HepG2 (cell line): ENCODE results near the gene PXDC1. TPM values are rescaled to one million over a fixed set of nuclear protein-coding genes. Genes with fewer than 3 reads are reported as not detected.

ENCODE experiments used
- ATF7 ChIP-seq, 2 experiments: fragments of 450-650 bp in 1 of 2; sonication (generic) in 1 of 2; formaldehyde crosslinking in 1 of 2; IDR thresholded peaks; 2 replicates each; pipeline versions ENCODE4 v1.4.0 to v1.6.1; 2016 to 2020; ENCODE audit warnings: antibody characterized with exemption in 1 of 2, mild to moderate bottlenecking in 1 of 2, missing genetic modification reagents in 1 of 2
- GFI1 ChIP-seq: sonication (generic); formaldehyde crosslinking; IDR thresholded peaks from 2 replicates; pipeline ENCODE4 v1.5.0; 2020; ENCODE audit warnings: missing genetic modification reagents, mild to moderate bottlenecking, borderline replicate concordance
- NR2F6 ChIP-seq, 2 experiments: IDR thresholded peaks; 2 replicates each; pipeline ENCODE4 v1.6.1; 2016; ENCODE audit warnings: antibody characterized with exemption in 1 of 2, mild to moderate bottlenecking in 1 of 2
- PHF5A ChIP-seq: IDR thresholded peaks from one replicate; pipeline ENCODE4 v1.6.1; 2018; ENCODE audit warnings: low read depth, missing genetic modification reagents; ENCODE audit not compliant: unreplicated experiment
- RXRA ChIP-seq: sonication (generic); formaldehyde crosslinking; IDR thresholded peaks from 2 replicates; pipeline ENCODE4 v1.5.1; 2020; ENCODE audit warnings: missing genetic modification reagents
- SUZ12 ChIP-seq: fragments of 150-350 bp; IDR thresholded peaks from 2 replicates; pipeline ENCODE4 v1.6.1; 2014; ENCODE audit warnings: low read depth, low read length
- U2AF1 ChIP-seq: fragments of 200-400 bp; formaldehyde crosslinking; optimal IDR thresholded peaks from 2 replicates; pipeline ENCODE3; 2017; ENCODE audit warnings: mild to moderate bottlenecking, low read depth, low read length
- ZC3H13 ChIP-seq: sonication (generic); formaldehyde crosslinking; IDR thresholded peaks from 2 replicates; pipeline ENCODE4 v1.8.1; 2023; ENCODE audit warnings: mild to moderate bottlenecking, missing genetic modification reagents, moderate library complexity
- ZFP37 ChIP-seq: sonication (generic); formaldehyde crosslinking; IDR thresholded peaks from 2 replicates; pipeline ENCODE4 v1.4.0; 2020; ENCODE audit warnings: missing genetic modification reagents, borderline replicate concordance
- ZNF160 ChIP-seq: sonication (generic); formaldehyde crosslinking; IDR thresholded peaks from 2 replicates; pipeline ENCODE4 v1.8.0; 2022; ENCODE audit warnings: mild to moderate bottlenecking, inconsistent platforms, missing genetic modification reagents
- ZNF24 ChIP-seq: fragments of 450-650 bp; IDR thresholded peaks from 2 replicates; pipeline ENCODE4 v1.6.1; 2017; ENCODE audit warnings: antibody characterized with exemption, mild to moderate bottlenecking
- ZNF296 ChIP-seq: sonication (generic); formaldehyde crosslinking; conservative IDR thresholded peaks from 2 replicates; pipeline ENCODE4 v1.5.0; 2020; ENCODE audit warnings: mild to moderate bottlenecking, missing genetic modification reagents
- ZNF343 ChIP-seq: sonication (generic); formaldehyde crosslinking; IDR thresholded peaks from 2 replicates; pipeline ENCODE4 v1.4.0; 2020; ENCODE audit warnings: mild to moderate bottlenecking, missing genetic modification reagents
- polyA plus RNA-seq, 8 experiments: library from polyadenylated mRNA; depleted of rRNA in 3 of 8; stranded (reverse) in 7 of 8; unstranded in 1 of 8; fragments of >200 nt; fragmentation: Illumina TruSeq in 4 of 8; extraction: Trizol in 4 of 8; gene quantifications; 2 replicates each; pipeline versions ENCODE4 v1.2.1 to v1.2.3, GENCODE V29; 2011 to 2016; ENCODE audit warnings: low read depth in 4 of 8, missing spikeins in 1 of 8, mixed read lengths in 1 of 8; ENCODE audit not compliant: insufficient read depth in 1 of 8
- total RNA-seq, 5 experiments: library from RNA; depleted of rRNA; stranded (reverse); fragments of >200 nt; fragmentation: Illumina TruSeq; extraction: Trizol; gene quantifications; 2 replicates each; pipeline ENCODE4 v1.2.3, GENCODE V29; 2016; ENCODE audit warnings: low read depth in 1 of 5
- TF ChIP-seq, protein P1 (sequence below): sonication (generic); formaldehyde crosslinking; IDR thresholded peaks from 2 replicates; pipeline ENCODE4 v1.4.0; 2020; ENCODE audit warnings: missing genetic modification reagents, borderline replicate concordance
- TF ChIP-seq, protein P2 (sequence below): sonication (generic); formaldehyde crosslinking; IDR thresholded peaks from 2 replicates; pipeline ENCODE4 v1.4.0; 2020; ENCODE audit warnings: missing genetic modification reagents
- TF ChIP-seq, protein P3 (sequence below): sonication (generic); formaldehyde crosslinking; conservative IDR thresholded peaks from 2 replicates; pipeline ENCODE4 v1.4.0; 2020; ENCODE audit warnings: missing genetic modification reagents
- TF ChIP-seq, protein P4 (sequence below): IDR thresholded peaks from 2 replicates; pipeline ENCODE4 v1.6.1; 2016; ENCODE audit warnings: low read depth, missing genetic modification reagents, missing compliant biosample characterization

PXDC1 gene
- total and polyA plus RNA-seq, 2 of the 13 experiments (the other 11 are each of a cell fraction or from before 2014, with no cell fraction given), result 32.4 to 34.7 TPM

DNA sequence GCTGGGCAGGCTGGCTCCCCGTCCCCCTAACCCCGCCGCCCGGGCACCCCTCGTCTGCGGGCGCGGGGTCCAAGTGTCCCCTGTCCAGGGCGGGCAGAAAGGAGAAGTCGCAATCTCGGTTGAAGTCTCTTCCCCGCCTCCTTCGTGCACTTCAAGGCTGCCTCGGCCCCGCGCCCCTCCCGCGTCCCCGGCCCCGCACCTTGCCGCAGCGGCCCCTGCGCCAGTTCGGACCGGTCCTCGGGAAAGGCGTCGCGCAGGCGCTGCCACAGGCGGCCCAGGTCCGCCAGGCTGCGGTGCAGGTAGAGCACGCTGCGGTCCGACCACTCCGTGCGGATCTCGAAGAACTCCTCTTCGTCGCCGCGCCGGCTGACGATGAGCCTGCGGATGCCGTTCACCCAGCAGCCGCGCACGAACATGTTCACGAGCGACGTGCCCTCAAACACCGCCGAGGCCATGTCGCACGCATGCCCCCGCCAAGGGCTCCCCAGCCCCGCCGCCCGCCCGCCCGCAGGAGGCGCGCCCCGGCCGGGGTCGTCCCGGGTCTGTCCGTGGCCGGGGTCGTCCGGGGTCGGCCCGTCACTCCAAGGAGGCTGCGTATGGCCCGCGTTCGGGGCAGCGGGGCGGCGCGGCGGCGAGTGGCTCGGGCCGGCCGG, at the start of gene PXDC1 (continued):
- TF ChIP-seq, protein P1, sequence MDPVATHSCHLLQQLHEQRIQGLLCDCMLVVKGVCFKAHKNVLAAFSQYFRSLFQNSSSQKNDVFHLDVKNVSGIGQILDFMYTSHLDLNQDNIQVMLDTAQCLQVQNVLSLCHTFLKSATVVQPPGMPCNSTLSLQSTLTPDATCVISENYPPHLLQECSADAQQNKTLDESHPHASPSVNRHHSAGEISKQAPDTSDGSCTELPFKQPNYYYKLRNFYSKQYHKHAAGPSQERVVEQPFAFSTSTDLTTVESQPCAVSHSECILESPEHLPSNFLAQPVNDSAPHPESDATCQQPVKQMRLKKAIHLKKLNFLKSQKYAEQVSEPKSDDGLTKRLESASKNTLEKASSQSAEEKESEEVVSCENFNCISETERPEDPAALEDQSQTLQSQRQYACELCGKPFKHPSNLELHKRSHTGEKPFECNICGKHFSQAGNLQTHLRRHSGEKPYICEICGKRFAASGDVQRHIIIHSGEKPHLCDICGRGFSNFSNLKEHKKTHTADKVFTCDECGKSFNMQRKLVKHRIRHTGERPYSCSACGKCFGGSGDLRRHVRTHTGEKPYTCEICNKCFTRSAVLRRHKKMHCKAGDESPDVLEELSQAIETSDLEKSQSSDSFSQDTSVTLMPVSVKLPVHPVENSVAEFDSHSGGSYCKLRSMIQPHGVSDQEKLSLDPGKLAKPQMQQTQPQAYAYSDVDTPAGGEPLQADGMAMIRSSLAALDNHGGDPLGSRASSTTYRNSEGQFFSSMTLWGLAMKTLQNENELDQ, result no peak
- TF ChIP-seq U2AF1, result peak; percentile 10
- no peak for TF ChIP-seq ZC3H13 (CRISPR knock-in tag)
- 0 out of 2 replicates have a peak, but pooled peaks have one; percentile 1 for TF ChIP-seq ZNF343
- TF ChIP-seq, protein P2, sequence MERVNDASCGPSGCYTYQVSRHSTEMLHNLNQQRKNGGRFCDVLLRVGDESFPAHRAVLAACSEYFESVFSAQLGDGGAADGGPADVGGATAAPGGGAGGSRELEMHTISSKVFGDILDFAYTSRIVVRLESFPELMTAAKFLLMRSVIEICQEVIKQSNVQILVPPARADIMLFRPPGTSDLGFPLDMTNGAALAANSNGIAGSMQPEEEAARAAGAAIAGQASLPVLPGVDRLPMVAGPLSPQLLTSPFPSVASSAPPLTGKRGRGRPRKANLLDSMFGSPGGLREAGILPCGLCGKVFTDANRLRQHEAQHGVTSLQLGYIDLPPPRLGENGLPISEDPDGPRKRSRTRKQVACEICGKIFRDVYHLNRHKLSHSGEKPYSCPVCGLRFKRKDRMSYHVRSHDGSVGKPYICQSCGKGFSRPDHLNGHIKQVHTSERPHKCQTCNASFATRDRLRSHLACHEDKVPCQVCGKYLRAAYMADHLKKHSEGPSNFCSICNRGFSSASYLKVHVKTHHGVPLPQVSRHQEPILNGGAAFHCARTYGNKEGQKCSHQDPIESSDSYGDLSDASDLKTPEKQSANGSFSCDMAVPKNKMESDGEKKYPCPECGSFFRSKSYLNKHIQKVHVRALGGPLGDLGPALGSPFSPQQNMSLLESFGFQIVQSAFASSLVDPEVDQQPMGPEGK (CRISPR knock-in tag), result no peak
- TF ChIP-seq ZNF296 (CRISPR knock-in tag), result peak; percentile 79
- no peak for TF ChIP-seq SUZ12
- TF ChIP-seq, protein P3, sequence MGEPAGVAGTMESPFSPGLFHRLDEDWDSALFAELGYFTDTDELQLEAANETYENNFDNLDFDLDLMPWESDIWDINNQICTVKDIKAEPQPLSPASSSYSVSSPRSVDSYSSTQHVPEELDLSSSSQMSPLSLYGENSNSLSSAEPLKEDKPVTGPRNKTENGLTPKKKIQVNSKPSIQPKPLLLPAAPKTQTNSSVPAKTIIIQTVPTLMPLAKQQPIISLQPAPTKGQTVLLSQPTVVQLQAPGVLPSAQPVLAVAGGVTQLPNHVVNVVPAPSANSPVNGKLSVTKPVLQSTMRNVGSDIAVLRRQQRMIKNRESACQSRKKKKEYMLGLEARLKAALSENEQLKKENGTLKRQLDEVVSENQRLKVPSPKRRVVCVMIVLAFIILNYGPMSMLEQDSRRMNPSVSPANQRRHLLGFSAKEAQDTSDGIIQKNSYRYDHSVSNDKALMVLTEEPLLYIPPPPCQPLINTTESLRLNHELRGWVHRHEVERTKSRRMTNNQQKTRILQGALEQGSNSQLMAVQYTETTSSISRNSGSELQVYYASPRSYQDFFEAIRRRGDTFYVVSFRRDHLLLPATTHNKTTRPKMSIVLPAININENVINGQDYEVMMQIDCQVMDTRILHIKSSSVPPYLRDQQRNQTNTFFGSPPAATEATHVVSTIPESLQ (CRISPR knock-in tag), result no peak
- TF ChIP-seq ZNF160 (CRISPR knock-in tag), result peak; percentile 82; the same call in 1 of the 2 replicates
- no peak for TF ChIP-seq PHF5A (CRISPR knock-in tag)
- TF ChIP-seq RXRA (CRISPR knock-in tag), result no peak
- 0 out of 2 replicates have a peak, but pooled peaks have one; percentile 32 for TF ChIP-seq ZFP37
- TF ChIP-seq ZNF24, result no peak
- TF ChIP-seq, protein P4, sequence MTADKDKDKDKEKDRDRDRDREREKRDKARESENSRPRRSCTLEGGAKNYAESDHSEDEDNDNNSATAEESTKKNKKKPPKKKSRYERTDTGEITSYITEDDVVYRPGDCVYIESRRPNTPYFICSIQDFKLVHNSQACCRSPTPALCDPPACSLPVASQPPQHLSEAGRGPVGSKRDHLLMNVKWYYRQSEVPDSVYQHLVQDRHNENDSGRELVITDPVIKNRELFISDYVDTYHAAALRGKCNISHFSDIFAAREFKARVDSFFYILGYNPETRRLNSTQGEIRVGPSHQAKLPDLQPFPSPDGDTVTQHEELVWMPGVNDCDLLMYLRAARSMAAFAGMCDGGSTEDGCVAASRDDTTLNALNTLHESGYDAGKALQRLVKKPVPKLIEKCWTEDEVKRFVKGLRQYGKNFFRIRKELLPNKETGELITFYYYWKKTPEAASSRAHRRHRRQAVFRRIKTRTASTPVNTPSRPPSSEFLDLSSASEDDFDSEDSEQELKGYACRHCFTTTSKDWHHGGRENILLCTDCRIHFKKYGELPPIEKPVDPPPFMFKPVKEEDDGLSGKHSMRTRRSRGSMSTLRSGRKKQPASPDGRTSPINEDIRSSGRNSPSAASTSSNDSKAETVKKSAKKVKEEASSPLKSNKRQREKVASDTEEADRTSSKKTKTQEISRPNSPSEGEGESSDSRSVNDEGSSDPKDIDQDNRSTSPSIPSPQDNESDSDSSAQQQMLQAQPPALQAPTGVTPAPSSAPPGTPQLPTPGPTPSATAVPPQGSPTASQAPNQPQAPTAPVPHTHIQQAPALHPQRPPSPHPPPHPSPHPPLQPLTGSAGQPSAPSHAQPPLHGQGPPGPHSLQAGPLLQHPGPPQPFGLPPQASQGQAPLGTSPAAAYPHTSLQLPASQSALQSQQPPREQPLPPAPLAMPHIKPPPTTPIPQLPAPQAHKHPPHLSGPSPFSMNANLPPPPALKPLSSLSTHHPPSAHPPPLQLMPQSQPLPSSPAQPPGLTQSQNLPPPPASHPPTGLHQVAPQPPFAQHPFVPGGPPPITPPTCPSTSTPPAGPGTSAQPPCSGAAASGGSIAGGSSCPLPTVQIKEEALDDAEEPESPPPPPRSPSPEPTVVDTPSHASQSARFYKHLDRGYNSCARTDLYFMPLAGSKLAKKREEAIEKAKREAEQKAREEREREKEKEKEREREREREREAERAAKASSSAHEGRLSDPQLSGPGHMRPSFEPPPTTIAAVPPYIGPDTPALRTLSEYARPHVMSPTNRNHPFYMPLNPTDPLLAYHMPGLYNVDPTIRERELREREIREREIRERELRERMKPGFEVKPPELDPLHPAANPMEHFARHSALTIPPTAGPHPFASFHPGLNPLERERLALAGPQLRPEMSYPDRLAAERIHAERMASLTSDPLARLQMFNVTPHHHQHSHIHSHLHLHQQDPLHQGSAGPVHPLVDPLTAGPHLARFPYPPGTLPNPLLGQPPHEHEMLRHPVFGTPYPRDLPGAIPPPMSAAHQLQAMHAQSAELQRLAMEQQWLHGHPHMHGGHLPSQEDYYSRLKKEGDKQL (CRISPR knock-in tag), result no peak
- 0 out of 2 replicates have a peak, but pooled peaks have one; percentile 45 for TF ChIP-seq GFI1
- no peak for TF ChIP-seq NR2F6 (IDR thresholded peaks at IDR 0.05)
- no peak for TF ChIP-seq NR2F6 (CRISPR knock-in tag; IDR thresholded peaks at IDR 0.05)
- TF ChIP-seq ATF7 (IDR thresholded peaks at IDR 0.05), result no peak
- TF ChIP-seq ATF7 (CRISPR knock-in tag; IDR thresholded peaks at IDR 0.05), result no peak
